AG20443 (cell line): ENCODE data around the gene DLEC1.

Source experiments
- DNase-seq: peaks from one replicate; pipeline ENCODE4 v3.0.0; 2012; ENCODE audit warnings: low spot score, mixed read lengths

DLEC1 gene

GRCh38 chr3:38039101-38039898 is at the start of gene DLEC1:
Gene DLEC1 (plus strand): TSS chr3:38039208. CDS start chr3:38039226, 18 bp downstream.
- DNase-seq: peak; percentile 69

GRCh38 chr3:37989821-37990480 is 49.1 kb upstream of the DLEC1 start:
- DNase-seq: no peak

GRCh38 chr3:37990527-37990926 is 48.5 kb upstream of the DLEC1 start, which contains the start of gene VILL:
Gene VILL (plus strand): TSS chr3:37990786. CDS start chr3:37993673, 2,887 bp downstream.
- DNase-seq: no peak

- DNase-seq: no peak
These were observed 47.9 kb upstream of the DLEC1 start for GRCh38 chr3:37991109-37991508.

GRCh38 chr3:37991823-37992222 is 47.2 kb upstream of the DLEC1 start:
- DNase-seq: no peak

GRCh38 chr3:37992271-37993066 is 46.5 kb upstream of the DLEC1 start:
- DNase-seq: no peak

- no peak for DNase-seq
These were observed 45.9 kb upstream of the DLEC1 start for GRCh38 chr3:37993067-37993455.

GRCh38 chr3:37993460-37993819 is 45.6 kb upstream of the DLEC1 start:
- no peak for DNase-seq

- peak; percentile 87 for DNase-seq
These were observed 45.0 kb upstream of the DLEC1 start for GRCh38 chr3:37993820-37994638.

GRCh38 chr3:37994639-37994972 is 44.4 kb upstream of the DLEC1 start:
- DNase-seq: no peak

GRCh38 chr3:37995652-37996641 is 43.1 kb upstream of the DLEC1 start:
- no peak for DNase-seq

- peak; percentile 76 for DNase-seq
These were observed 42.2 kb upstream of the DLEC1 start for GRCh38 chr3:37996785-37997301.

GRCh38 chr3:37997342-37997741 is 41.7 kb upstream of the DLEC1 start:
- DNase-seq: no peak

GRCh38 chr3:37997791-37998370 is 41.1 kb upstream of the DLEC1 start:
- DNase-seq: no peak

GRCh38 chr3:37999836-38000235 is 39.2 kb upstream of the DLEC1 start:
- DNase-seq: no peak

GRCh38 chr3:38000242-38000916 is 38.6 kb upstream of the DLEC1 start:
- no peak for DNase-seq

- DNase-seq: no peak
These were observed 38.0 kb upstream of the DLEC1 start for GRCh38 chr3:38000965-38001455.

GRCh38 chr3:38001456-38002081 is 37.4 kb upstream of the DLEC1 start:
- no peak for DNase-seq
